Ovary (tissue), 9 donors: ENCODE measurements around the gene PRR14L. TPM values are rescaled to one million over a fixed set of nuclear protein-coding genes. Genes with fewer than 3 reads are reported as not detected.
"Not testable (repeated sequence)": the region's sequence is repeated elsewhere in the genome, so short reads cannot be mapped to it uniquely, and the experiment has no call there.

Source experiments
- DNase-seq, 5 donors: peaks; one replicate each; pipeline ENCODE4 v3.0.0-alpha.2; 2019 to 2020
- H3K27ac ChIP-seq, 2 donors: fragments of 200-600 bp; one replicate each; pipeline versions ENCODE4 v1.5.1 to v1.8.0; 2019 to 2022
- H3K27me3 ChIP-seq: fragments of 200-600 bp; one replicate; pipeline ENCODE4 v1.8.0; 2022
- H3K36me3 ChIP-seq: fragments of 200-600 bp; sonication (generic); one replicate; pipeline ENCODE4 v1.5.1; 2019
- H3K4me1 ChIP-seq: one replicate; pipeline ENCODE4 v1.8.1; 2013; ENCODE audit warnings: mild to moderate bottlenecking, moderate library complexity; ENCODE audit not compliant: insufficient read depth
- H3K4me3 ChIP-seq: fragments of 200-600 bp; sonication (generic); one replicate; pipeline ENCODE4 v1.5.1; 2017
- H3K9me3 ChIP-seq, 2 donors: fragments of 200-600 bp in 1 of 2; sonication (generic) in 1 of 2; one replicate each; pipeline versions ENCODE4 v1.5.1 to v1.8.1; 2013 to 2019; ENCODE audit warnings: mild to moderate bottlenecking in 1 of 2, moderate library complexity in 1 of 2
- EP300 ChIP-seq: sonication (generic); formaldehyde crosslinking; IDR thresholded peaks from one replicate; pipeline ENCODE4 v1.6.1; 2017; ENCODE audit warnings: antibody characterized with exemption
- POLR2A ChIP-seq: fragments of 450-650 bp; IDR thresholded peaks from one replicate; pipeline ENCODE4 v1.6.1; 2017; ENCODE audit warnings: antibody characterized with exemption, mild to moderate bottlenecking, moderate library complexity
- WGBS, 3 donors: extraction: QIAGEN DNeasy Blood & Tissue Kit in 1 of 3; methylation state at CpG; one replicate each; pipeline versions ENCODE4 v1.1.5 to v1.1.7; 2013 to 2017; 5-methylcytosine and 5-hydroxymethylcytosine counted together
- intact Hi-C, 4 donors: fragments of 100-400 bp; cut with DNase I; formaldehyde crosslinking; loops; one replicate each; pipeline versions ENCODE4 v1.11.0 to v1.15.1; 2022 to 2023
- polyA plus RNA-seq, 2 donors: library from polyadenylated mRNA; stranded (reverse); fragments of 200-250 nt in 1 of 2; fragments of 350-450 nt in 1 of 2; fragmentation: Illumina TruSeq in 1 of 2; extraction: RNeasy Lipid Tissue Mini Kit (QIAGEN cat#74804) in 1 of 2; gene quantifications; one replicate each; pipeline ENCODE4 v1.2.3, GENCODE V29; 2013 to 2014
- total RNA-seq, 7 donors: library from RNA; depleted of rRNA in 2 of 7; stranded (reverse); fragments of >200 nt in 2 of 7; fragmentation: NEBNext Ultra II Directional in 3 of 7; extraction: Animal tissue kit (Norgen Biotek cat#: 25700) in 3 of 7; gene quantifications; one replicate each; pipeline versions ENCODE4 v1.1.0 to v1.2.4, GENCODE V29; 2016 to 2023
- TF ChIP-seq, protein P1 (sequence below), 3 donors: fragments of 450-650 bp in 2 of 3; fragments of 200-600 bp in 1 of 3; IDR thresholded peaks; one replicate each; pipeline versions ENCODE4 v1.5.1 to v1.8.0; 2016 to 2022; ENCODE audit warnings: antibody characterized with exemption in 3 of 3, mild to moderate bottlenecking in 1 of 3
- donor health status: DM: no; HTN: no; CAD: no; lungs with moderate emphysema.
- donor health status: DM: no; HTN: no; CAD: no.
- donor health status: Bipolar disorder and iron deficiency.
- donor health status: DM: yes; HTN: yes; CAD: no.
- donor health status: DM: no; HTN: no; CAD: no.
- donor health status: DM: yes; HTN: yes; CAD: no.

The PRR14L gene
- total and polyA plus RNA-seq, 9 donors = 6.3 to 52.0 (median 43.4) TPM

DNA sequence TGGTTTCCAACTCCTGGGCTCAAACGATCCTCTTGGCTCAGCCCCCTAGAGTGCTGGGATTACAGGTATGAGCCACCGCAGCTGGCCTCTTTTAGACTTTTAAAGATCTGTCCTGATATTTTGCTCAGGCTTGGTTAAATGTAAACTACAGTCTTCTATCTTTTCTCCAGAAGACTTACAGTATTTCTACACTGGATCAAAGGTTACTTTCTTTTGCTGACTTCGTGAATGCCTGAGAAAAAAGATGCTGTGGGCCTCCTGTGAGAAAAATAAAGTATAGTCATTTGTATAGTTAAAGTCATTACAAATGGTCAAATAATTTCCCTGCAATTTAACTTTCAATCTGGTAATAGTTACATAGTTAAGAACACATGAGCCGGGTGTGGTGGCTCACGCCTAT lies 23.5 kb upstream of the PRR14L start:
- TF ChIP-seq EP300 (no peak), POLR2A (no peak)
- TF ChIP-seq, protein P1, sequence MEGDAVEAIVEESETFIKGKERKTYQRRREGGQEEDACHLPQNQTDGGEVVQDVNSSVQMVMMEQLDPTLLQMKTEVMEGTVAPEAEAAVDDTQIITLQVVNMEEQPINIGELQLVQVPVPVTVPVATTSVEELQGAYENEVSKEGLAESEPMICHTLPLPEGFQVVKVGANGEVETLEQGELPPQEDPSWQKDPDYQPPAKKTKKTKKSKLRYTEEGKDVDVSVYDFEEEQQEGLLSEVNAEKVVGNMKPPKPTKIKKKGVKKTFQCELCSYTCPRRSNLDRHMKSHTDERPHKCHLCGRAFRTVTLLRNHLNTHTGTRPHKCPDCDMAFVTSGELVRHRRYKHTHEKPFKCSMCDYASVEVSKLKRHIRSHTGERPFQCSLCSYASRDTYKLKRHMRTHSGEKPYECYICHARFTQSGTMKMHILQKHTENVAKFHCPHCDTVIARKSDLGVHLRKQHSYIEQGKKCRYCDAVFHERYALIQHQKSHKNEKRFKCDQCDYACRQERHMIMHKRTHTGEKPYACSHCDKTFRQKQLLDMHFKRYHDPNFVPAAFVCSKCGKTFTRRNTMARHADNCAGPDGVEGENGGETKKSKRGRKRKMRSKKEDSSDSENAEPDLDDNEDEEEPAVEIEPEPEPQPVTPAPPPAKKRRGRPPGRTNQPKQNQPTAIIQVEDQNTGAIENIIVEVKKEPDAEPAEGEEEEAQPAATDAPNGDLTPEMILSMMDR (IDR thresholded peaks at IDR 0.05) = no peak
- Histone ChIP-seq H3K4me3 (no peak overlapping the region), H3K4me1 (no peaks in the 10 kb centered on the region), H3K9me3 (no peaks in the 10 kb centered on the region), H3K36me3 (no peaks in the 10 kb centered on the region), H3K27ac (no peak overlapping the region), H3K27me3 (no peaks in the 10 kb centered on the region)
- no peak for DNase-seq
- WGBS, 3 donors = 61 to 70% (median 69%) methylated on average over 5 of the region's 5 CpGs
- intact Hi-C loops = no loop called here

DNA sequence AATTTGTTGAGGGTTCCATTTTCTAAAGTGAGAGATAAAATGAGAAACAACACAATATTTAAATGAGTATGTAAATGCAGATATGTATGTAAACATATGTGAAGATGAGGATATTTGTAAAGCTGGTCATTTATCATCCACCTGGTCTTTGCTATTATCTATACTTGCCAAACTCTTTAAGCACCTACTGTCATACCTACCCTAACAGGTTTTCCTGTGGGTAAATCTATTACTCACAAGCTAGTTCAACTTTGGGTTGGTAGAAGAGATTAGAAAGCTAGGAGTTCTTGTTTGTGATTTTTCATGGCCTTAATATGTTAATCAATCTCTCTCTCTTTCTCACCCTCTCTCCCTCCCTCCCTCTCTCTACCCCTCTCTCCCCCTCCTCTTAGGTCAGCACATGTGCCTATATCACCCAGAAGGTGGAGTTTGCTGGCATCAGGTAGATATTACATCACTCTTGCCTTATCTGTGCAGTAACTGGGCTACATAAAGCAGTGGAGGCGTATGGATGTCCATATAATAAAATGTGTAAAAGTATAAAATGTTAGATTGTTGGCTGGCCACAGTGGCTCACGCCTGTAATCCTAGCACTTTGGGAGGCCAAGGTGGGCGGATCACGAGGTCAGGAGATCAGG lies 18.6 kb upstream of the PRR14L start:
- H3K27ac ChIP-seq = no peak overlapping the region
- intact Hi-C loops = no loop called here
- WGBS, 3 donors = 97 to 98% (median 97%) methylated on average over 4 of the region's 4 CpGs
- H3K4me3 ChIP-seq = no peak overlapping the region
- no peaks in the 10 kb centered on the region for H3K27me3 ChIP-seq
- H3K4me1 ChIP-seq = no peaks in the 10 kb centered on the region
- no peaks in the 10 kb centered on the region for H3K36me3 ChIP-seq
- no peak for DNase-seq
- TF ChIP-seq, protein P1 (IDR thresholded peaks at IDR 0.05) = no peak
- TF ChIP-seq POLR2A = no peak
- TF ChIP-seq EP300 = no peak
- no peaks in the 10 kb centered on the region for H3K9me3 ChIP-seq

DNA sequence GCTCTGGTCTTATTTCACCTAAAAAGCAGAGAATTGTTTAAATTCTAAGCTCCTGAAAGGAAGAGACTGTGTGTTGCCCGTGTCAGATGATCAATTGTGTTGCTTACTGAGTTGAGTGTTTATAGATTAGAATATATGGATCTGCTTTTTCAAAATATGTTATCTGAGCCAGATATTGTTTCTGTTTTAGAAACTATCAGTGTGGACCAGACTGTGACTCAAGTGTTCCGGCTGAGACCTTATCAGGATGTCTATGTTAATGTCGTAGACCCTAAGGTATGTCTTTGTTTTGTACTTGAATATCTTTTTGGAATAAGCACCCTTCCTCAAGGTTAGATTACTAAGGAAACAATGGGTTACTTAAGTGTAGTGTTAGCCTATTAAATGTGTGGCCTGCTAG lies 14.9 kb upstream of the PRR14L start:
- DNase-seq = no peak
- Histone ChIP-seq H3K9me3 (no peaks in the 10 kb centered on the region), H3K4me3 (no peak overlapping the region), H3K4me1 (no peaks in the 10 kb centered on the region), H3K27ac (no peak overlapping the region), H3K27me3 (no peaks in the 10 kb centered on the region), H3K36me3 (no peaks in the 10 kb centered on the region)
- TF ChIP-seq, protein P1 (IDR thresholded peaks at IDR 0.05) = no peak
- no peak for TF ChIP-seq POLR2A
- TF ChIP-seq EP300 = no peak
- WGBS, 3 donors = 84 to 90% (median 89%) methylated on average over 3 of the region's 3 CpGs
- intact Hi-C loops = no loop called here

DNA sequence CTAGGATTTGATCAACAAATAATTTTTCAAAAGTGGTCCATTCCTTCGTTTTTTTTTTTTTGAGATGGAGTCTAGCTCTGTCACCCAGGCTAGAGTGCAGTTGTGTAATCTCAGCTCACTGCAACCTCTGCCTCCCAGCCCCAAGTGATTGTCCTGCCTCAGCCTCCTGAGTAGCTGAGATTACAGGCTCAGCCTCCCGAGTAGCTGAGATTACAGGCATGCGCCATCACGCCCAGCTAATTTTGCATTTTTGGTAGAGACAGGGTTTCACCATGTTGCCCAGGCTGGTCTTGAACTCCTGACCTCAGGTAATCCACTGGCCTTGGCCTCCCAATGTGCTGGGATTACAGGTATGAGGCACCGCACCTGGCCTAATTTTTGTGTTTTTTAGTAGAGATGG lies 8.9 kb upstream of the PRR14L start:
- intact Hi-C loops = loop anchor here in 2 of 4 donors (10.0 kb wide), 1 partner anchor 186 kb away; the partner anchor contains the start of gene YWHAH (in 2 of the 2)

DNA sequence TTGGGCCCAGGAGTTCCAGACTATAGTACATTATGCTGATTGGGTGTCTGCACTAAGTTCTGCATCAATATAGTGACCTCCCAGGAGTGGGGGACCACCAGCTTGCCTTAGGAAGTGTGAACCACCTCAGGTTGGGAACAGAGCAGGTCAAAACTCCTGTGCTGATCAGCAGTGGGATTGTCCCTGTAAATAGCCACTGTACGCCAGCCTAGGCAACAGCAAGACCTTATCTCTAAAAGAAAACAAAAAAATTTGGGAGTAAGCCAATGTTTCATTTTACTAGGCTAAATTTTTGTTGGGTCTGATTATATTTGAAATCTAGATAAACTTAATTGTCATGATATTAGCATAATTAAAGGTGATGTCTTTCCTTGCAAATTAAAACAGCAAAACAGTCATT lies 7.3 kb upstream of the PRR14L start:
- H3K4me3 ChIP-seq = no peak overlapping the region
- no peaks in the 10 kb centered on the region for H3K27me3 ChIP-seq
- H3K27ac ChIP-seq = no peak overlapping the region
- peaks cover 6% of the 10 kb centered on the region for H3K4me1 ChIP-seq
- H3K36me3 ChIP-seq = no peaks in the 10 kb centered on the region
- TF ChIP-seq POLR2A = no peak
- no peak for TF ChIP-seq EP300
- TF ChIP-seq, protein P1 (IDR thresholded peaks at IDR 0.05) = no peak
- WGBS, 3 donors = 39 to 66% (median 53%) methylated on average over 1 of the region's 1 CpG
- intact Hi-C loops = loop anchor here in 2 of 4 donors (10.0 kb wide), 1 partner anchor 188 kb away; the partner anchor contains the start of gene YWHAH (in 2 of the 2)
- H3K9me3 ChIP-seq = no peaks in the 10 kb centered on the region
- DNase-seq = no peak

More for the DNA sequence above, 8.9 kb upstream of the PRR14L start:
- not testable (repeated sequence) for H3K9me3 ChIP-seq, DNase-seq, H3K4me3 ChIP-seq, H3K4me1 ChIP-seq, H3K27ac ChIP-seq, H3K36me3 ChIP-seq, H3K27me3 ChIP-seq
- WGBS, 3 donors = 88 to 92% (median 90%) methylated on average over 5 of the region's 5 CpGs
